HL-60 (cell line): ENCODE data around the gene CCSER2.

Experiments used
- DNase-seq, 2 experiments: peaks; one replicate each; pipeline ENCODE4 v3.0.0-alpha.2; 2010 to 2020; ENCODE audit warnings: low read depth in 1 of 2, low spot score in 1 of 2
- H3K27ac ChIP-seq: fragments of 250-450 bp; sonication (Bioruptor Pico); replicated peaks from 2 replicates; pipeline ENCODE4 v1.5.1; 2020; ENCODE audit warnings: mild to moderate bottlenecking, moderate library complexity
- H3K27me3 ChIP-seq: fragments of 250-450 bp; sonication (Bioruptor Pico); 2 replicates; pipeline ENCODE4 v1.5.1; 2021; ENCODE audit warnings: mild to moderate bottlenecking, moderate library complexity; ENCODE audit not compliant: insufficient read depth, poor library complexity, severe bottlenecking
- H3K4me3 ChIP-seq: replicated peaks from 2 replicates; pipeline ENCODE4 v1.5.1; 2011; ENCODE audit warnings: mild to moderate bottlenecking, control low read depth, low read length; ENCODE audit not compliant: insufficient read depth
- CTCF ChIP-seq: IDR thresholded peaks from one replicate; pipeline ENCODE4 v1.5.1; 2011; ENCODE audit warnings: low read length, control low read depth, inconsistent platforms; ENCODE audit not compliant: insufficient read depth
- GABPA ChIP-seq: IDR thresholded peaks from 2 replicates; pipeline ENCODE4 v1.6.1; 2012; ENCODE audit warnings: low read depth
- POLR2AphosphoS5 ChIP-seq: IDR thresholded peaks from 2 replicates; pipeline ENCODE4 v1.6.1; 2012; ENCODE audit warnings: low read depth
- REST ChIP-seq: IDR thresholded peaks from 2 replicates; pipeline ENCODE4 v1.6.1; 2012; ENCODE audit warnings: low read depth; ENCODE audit not compliant: insufficient replicate concordance
- SPI1 ChIP-seq: IDR thresholded peaks from 2 replicates; pipeline ENCODE4 v1.6.1; 2012; ENCODE audit warnings: low read depth, mild to moderate bottlenecking, borderline replicate concordance

CCSER2 gene

DNA sequence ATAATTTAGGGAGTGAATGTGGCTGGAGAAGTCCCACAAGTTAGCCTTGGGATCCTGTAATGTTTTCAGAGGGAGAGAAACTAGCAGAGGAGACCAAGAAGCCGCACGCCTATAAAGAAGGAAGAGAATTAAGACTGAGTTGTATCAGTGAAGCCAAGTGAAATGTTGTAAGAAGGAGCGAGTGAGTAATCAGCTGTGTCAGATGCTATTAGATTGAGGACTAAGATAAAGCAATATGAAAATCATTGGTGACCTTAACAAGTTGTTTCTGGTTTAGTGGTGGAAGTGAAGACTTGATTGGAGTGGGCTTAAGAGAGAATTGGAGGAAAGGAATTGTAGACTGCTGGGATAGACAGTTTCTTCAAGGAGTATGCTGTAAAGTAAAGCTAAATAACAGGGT is 8.8 kb downstream of the CCSER2 start:
- H3K27ac ChIP-seq: no peak overlapping the region
- TF ChIP-seq GABPA (no peak), REST (no peak), SPI1 (no peak)

DNA sequence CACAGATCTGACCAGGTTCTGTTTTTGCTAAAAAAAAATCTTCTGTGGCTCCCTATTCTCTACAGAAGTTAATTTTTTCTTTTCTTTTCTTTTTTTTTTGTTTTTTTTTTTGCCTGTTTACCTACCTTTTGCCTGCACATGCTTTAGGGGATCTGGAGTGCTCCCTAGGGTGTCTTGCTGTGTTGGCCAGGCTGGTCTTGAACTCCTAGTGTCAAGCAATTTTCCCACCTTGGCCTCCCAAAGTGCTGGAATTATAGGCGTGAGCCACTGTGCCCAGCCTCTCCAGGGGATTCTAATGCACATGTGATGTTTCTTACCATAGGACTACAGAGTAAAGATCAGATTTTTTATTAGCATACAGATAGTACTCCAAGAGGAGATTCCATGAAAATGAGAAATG is 10.6 kb downstream of the CCSER2 start:
- TF ChIP-seq SPI1 (no peak), CTCF (no peak), POLR2AphosphoS5 (no peak), REST (no peak), GABPA (no peak)
- no peak for DNase-seq

More for the DNA sequence above, 8.8 kb downstream of the CCSER2 start:
- no peaks in the 10 kb centered on the region for H3K27me3 ChIP-seq
- DNase-seq: no peak
- no peak overlapping the region for H3K4me3 ChIP-seq

DNA sequence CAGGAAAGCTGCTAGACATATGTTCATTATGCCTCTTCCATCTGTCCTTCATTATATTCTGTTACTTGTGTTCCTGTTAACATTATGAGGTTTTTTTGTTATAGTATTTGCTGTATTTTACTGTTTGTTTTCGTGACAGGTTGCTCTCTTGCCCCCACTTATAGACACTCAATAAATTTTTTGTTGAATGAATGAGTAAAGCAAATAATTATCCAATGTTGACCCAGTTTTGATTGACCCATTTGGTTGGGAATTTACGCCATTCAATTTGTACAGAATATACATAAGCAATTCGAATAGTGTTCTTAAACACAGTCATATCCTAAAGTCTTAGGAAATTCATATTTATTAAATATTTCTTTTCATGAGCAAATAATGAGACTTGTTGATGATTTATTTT is 11.8 kb downstream of the CCSER2 start:
- TF ChIP-seq POLR2AphosphoS5 (no peak), GABPA (no peak), SPI1 (no peak), REST (no peak), CTCF (no peak)
- no peaks in the 10 kb centered on the region for H3K27me3 ChIP-seq
- no peak for DNase-seq
- no peak overlapping the region for H3K4me3 ChIP-seq
- H3K27ac ChIP-seq: no peak overlapping the region

More for the DNA sequence above, 10.6 kb downstream of the CCSER2 start:
- no peak overlapping the region for H3K4me3 ChIP-seq
- H3K27me3 ChIP-seq: no peaks in the 10 kb centered on the region
- H3K27ac ChIP-seq: no peak overlapping the region
